A673 (cell line): Measurements from ENCODE around the gene CDH23.

Experiments used
- EZH2 ChIP-seq: fragments of 200-600 bp; sonication (generic); IDR thresholded peaks from 2 replicates; pipeline ENCODE4 v1.6.1; 2017; ENCODE audit warnings: borderline replicate concordance, low read depth, mild to moderate bottlenecking, mixed read lengths, antibody characterized with exemption, low read length; ENCODE audit not compliant: poor library complexity, severe bottlenecking
- TF ChIP-seq, protein P1 (sequence below): fragments of 300-800, 200-600 bp; sonication (generic); conservative IDR thresholded peaks from 2 replicates; pipeline ENCODE4 v1.5.1; 2017; ENCODE audit warnings: low read depth, mild to moderate bottlenecking, antibody characterized with exemption, low read length, moderate library complexity, mixed read lengths

DNA sequence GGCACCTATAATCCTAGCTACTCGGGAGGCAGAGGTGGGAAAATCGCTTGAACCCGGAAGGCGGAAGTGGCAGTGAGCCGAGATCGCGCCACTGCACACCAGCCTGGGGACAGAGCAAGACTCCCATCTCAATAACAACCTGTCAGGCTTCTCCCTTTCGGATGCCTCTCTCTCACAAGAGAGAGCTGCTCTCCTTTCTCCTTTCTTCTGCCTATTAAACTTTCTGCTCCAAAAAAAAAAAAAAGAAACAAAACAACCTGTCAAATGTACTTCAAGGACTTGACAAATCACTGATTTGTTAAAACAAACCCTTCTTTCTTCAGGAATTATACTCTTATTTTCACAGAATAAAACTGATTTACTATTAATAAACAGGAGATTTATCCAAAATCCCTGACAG lies 450.7 kb downstream of the CDH23 start:
- TF ChIP-seq, protein P1, sequence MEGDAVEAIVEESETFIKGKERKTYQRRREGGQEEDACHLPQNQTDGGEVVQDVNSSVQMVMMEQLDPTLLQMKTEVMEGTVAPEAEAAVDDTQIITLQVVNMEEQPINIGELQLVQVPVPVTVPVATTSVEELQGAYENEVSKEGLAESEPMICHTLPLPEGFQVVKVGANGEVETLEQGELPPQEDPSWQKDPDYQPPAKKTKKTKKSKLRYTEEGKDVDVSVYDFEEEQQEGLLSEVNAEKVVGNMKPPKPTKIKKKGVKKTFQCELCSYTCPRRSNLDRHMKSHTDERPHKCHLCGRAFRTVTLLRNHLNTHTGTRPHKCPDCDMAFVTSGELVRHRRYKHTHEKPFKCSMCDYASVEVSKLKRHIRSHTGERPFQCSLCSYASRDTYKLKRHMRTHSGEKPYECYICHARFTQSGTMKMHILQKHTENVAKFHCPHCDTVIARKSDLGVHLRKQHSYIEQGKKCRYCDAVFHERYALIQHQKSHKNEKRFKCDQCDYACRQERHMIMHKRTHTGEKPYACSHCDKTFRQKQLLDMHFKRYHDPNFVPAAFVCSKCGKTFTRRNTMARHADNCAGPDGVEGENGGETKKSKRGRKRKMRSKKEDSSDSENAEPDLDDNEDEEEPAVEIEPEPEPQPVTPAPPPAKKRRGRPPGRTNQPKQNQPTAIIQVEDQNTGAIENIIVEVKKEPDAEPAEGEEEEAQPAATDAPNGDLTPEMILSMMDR = no peak
- no peak for TF ChIP-seq EZH2
